DND-41 (cell line): ENCODE data around the gene KSR2.

ENCODE experiments used
- EZH2 ChIP-seq: IDR thresholded peaks from 3 replicates; pipeline ENCODE4 v1.6.1; 2012; ENCODE audit warnings: borderline replicate concordance, low read depth, mild to moderate bottlenecking, moderate library complexity, low read length, inconsistent platforms; ENCODE audit not compliant: severe bottlenecking
- TF ChIP-seq, protein P1 (sequence below): IDR thresholded peaks from 2 replicates; pipeline ENCODE4 v1.5.1; 2012; ENCODE audit warnings: borderline replicate concordance, low read length, moderate library complexity, mild to moderate bottlenecking; ENCODE audit not compliant: poor library complexity, severe bottlenecking; ENCODE audit errors: extremely low read depth

GRCh38 chr12:117470804-117471203 lies 498.0 kb downstream of the KSR2 start:
- TF ChIP-seq, protein P1, sequence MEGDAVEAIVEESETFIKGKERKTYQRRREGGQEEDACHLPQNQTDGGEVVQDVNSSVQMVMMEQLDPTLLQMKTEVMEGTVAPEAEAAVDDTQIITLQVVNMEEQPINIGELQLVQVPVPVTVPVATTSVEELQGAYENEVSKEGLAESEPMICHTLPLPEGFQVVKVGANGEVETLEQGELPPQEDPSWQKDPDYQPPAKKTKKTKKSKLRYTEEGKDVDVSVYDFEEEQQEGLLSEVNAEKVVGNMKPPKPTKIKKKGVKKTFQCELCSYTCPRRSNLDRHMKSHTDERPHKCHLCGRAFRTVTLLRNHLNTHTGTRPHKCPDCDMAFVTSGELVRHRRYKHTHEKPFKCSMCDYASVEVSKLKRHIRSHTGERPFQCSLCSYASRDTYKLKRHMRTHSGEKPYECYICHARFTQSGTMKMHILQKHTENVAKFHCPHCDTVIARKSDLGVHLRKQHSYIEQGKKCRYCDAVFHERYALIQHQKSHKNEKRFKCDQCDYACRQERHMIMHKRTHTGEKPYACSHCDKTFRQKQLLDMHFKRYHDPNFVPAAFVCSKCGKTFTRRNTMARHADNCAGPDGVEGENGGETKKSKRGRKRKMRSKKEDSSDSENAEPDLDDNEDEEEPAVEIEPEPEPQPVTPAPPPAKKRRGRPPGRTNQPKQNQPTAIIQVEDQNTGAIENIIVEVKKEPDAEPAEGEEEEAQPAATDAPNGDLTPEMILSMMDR: peak; percentile 64
- TF ChIP-seq EZH2: no peak
